ENCODE data around the gene TOMT.

DNA sequence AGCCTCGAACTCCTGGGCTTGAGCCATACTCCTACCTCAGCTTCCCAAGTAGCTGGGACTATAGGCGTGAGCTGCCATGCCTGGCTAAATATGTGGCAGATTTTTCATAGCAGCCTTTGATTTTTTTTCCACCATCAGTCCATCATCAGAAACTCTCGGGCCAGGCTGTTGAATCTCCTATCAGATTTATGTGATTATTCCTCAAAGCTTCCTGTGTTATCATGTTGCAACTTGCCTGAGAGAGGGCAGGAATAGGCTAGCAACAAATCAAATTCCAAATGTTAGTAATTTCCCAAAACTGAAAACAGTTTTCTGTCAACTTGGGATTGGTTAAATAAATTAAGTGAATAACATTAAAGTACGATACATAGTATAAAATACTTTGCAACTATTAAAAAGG is 21.6 kb upstream of the TOMT start:
- TF ChIP-seq, protein P1, sequence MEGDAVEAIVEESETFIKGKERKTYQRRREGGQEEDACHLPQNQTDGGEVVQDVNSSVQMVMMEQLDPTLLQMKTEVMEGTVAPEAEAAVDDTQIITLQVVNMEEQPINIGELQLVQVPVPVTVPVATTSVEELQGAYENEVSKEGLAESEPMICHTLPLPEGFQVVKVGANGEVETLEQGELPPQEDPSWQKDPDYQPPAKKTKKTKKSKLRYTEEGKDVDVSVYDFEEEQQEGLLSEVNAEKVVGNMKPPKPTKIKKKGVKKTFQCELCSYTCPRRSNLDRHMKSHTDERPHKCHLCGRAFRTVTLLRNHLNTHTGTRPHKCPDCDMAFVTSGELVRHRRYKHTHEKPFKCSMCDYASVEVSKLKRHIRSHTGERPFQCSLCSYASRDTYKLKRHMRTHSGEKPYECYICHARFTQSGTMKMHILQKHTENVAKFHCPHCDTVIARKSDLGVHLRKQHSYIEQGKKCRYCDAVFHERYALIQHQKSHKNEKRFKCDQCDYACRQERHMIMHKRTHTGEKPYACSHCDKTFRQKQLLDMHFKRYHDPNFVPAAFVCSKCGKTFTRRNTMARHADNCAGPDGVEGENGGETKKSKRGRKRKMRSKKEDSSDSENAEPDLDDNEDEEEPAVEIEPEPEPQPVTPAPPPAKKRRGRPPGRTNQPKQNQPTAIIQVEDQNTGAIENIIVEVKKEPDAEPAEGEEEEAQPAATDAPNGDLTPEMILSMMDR (conservative IDR thresholded peaks at IDR 0.05; ENCODE audit: low read depth, low read length): no peak
- TF ChIP-seq EZH2 (IDR thresholded peaks at IDR 0.05; ENCODE audit: low read length, unreplicated experiment): no peak
